HG03039 (cell line): ENCODE measurements around the gene SHISA8.
"Not testable (repeated sequence)": the region's sequence is repeated elsewhere in the genome, so short reads cannot be mapped to it uniquely, and the experiment has no call there.

Source experiments
- ATAC-seq: cut with Tn5 transposase; IDR thresholded peaks from one replicate; pipeline ENCODE4 v1.9.1; 2021; ENCODE audit warnings: mild to moderate bottlenecking, moderate library complexity; ENCODE audit not compliant: unreplicated experiment

The SHISA8 gene

GRCh38 chr22:41900652-41901312 is 14.1 kb downstream of the SHISA8 start:
- no peak for ATAC-seq

GRCh38 chr22:41899992-41900651 is 14.8 kb downstream of the SHISA8 start:
- ATAC-seq = no peak

- no peak for ATAC-seq
Measured at GRCh38 chr22:41899110-41899509, 15.8 kb downstream of the SHISA8 start.

- no peak for ATAC-seq
Measured at GRCh38 chr22:41898645-41899044, 16.2 kb downstream of the SHISA8 start.

- ATAC-seq = no peak
Measured at GRCh38 chr22:41893591-41894375, 21.1 kb downstream of the SHISA8 start.

- no peak for ATAC-seq
Measured at GRCh38 chr22:41892721-41893120, 22.2 kb downstream of the SHISA8 start.

- ATAC-seq = no peak
Measured at GRCh38 chr22:41891407-41891806, 23.5 kb downstream of the SHISA8 start.

- ATAC-seq = no peak
Measured at GRCh38 chr22:41888627-41889200, 26.2 kb downstream of the SHISA8 start.

- ATAC-seq = no peak
Measured at GRCh38 chr22:41885516-41885915, 29.4 kb downstream of the SHISA8 start.

- ATAC-seq = no peak
Measured at GRCh38 chr22:41885116-41885515, 29.8 kb downstream of the SHISA8 start.

- no peak for ATAC-seq
Measured at GRCh38 chr22:41883400-41883799, 31.5 kb downstream of the SHISA8 start.

GRCh38 chr22:41880653-41881052 is 34.2 kb downstream of the SHISA8 start:
- no peak for ATAC-seq

GRCh38 chr22:41876675-41877074 is 38.2 kb downstream of the SHISA8 start:
- ATAC-seq = no peak

GRCh38 chr22:41876275-41876674 is 38.6 kb downstream of the SHISA8 start:
- ATAC-seq = no peak

GRCh38 chr22:41875531-41876270 is 39.2 kb downstream of the SHISA8 start:
- ATAC-seq = no peak

GRCh38 chr22:41874090-41874489 is 40.8 kb downstream of the SHISA8 start:
- ATAC-seq = no peak

GRCh38 chr22:41873391-41873790 is 41.5 kb downstream of the SHISA8 start:
- ATAC-seq = no peak

GRCh38 chr22:41870786-41871185 is 44.1 kb downstream of the SHISA8 start:
- no peak for ATAC-seq

- not testable (repeated sequence) for ATAC-seq
Measured at GRCh38 chr22:41870081-41870480, 44.8 kb downstream of the SHISA8 start.

- no peak for ATAC-seq
Measured at GRCh38 chr22:41868556-41868955, 46.3 kb downstream of the SHISA8 start.

- no peak for ATAC-seq
Measured at GRCh38 chr22:41863472-41863871, 51.4 kb downstream of the SHISA8 start.
